NCI-H748 (cell line): ENCODE results near the gene ZNF202.
"Not testable (repeated sequence)": the region's sequence is repeated elsewhere in the genome, so short reads cannot be mapped to it uniquely, and the experiment has no call there.

Source experiments
- DNase-seq: peaks from one replicate; lab custom pipeline; 2025; ENCODE audit not compliant: unreplicated experiment; lab: John Stamatoyannopoulos, UW

ZNF202 gene

DNA sequence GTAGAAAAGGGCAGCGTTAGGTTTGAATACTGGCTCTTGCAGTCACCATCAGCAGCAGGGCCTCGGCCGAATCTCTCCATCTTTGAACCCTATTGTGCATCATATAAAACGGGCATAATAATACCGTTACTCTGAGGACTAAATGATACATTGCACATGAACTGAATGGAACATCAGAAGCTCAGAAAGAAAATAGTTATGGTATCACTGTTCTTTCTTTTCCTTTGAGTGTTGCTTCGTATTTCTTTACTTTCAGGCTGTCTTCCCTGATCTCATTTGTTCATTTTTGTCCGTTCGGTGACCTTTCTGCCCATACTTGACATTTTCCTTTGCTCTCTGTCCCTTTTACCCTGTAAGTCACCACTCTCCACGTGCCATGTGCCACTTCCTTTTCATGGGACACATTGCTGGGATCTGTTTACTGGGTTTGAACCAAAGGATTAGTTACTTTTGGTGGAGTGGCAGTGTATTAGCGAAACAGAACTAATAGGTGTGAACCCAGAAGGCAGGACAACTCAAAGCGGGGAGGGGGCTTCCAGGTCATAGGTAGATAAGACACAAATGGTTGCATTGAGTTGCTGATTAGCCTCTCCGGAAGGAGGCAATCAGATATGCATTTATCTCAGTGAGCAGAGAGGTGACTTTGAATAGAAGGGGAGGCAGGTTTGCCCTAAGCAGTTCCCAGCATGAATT lies 717 bp upstream of the ZNF202 start:
- DNase-seq: no peak

DNA sequence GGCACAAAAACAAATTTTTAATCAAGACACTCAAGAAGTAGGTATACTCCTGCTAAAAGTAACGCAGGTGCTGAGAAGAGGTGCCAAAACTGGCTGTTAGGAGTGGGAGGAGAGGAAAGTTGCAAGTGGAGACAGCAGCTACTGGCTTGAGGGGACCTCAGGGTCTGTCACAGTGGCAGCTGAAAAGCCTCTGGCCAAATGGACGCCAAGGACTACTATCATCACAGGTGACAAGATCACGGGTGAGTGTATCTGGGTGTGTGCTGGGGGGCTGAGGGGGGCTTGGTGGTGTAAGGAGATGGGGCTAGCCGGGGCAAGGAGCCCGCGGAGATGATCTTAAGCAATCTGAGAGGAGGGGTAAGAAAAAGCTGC lies 687 bp downstream of the ZNF202 start:
- peak; percentile 20 for DNase-seq

DNA sequence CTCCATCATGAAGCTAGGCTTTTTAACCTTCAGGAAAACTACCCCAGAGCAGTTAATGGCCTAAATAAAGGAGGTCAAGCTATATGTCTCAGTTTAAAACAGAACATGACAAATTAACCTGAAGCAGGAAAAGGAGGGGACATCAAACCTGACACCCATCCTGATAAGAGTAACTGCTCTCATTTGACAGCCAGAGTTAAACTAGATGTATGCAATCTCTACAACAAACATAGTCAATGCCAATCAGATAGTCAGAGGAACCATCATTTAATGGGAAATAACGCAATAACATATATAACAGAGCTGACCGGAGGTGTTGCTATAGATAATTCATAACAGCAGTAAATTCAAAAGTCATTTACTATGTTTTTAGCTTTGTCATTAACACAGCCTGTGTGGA lies 3.1 kb downstream of the ZNF202 start:
- no peak for DNase-seq

DNA sequence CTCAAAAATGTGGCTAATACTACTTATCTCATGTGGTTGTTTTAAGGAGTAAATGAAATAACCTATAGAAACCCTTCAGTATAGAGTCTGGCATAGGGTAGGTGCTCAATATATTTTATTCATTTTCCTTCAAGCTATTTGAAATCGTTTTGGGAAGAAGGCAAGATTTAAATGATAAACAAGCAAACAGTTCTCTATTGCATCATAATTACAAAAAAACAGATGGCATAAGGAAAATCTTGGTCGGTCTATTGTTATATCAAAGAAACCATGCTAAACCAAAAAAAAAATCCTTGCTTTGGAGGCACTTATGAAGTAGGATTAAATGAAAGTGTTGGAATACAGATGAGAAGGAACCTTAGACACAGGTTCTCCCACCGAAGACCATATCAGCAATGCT lies 4.7 kb downstream of the ZNF202 start:
- no peak for DNase-seq

DNA sequence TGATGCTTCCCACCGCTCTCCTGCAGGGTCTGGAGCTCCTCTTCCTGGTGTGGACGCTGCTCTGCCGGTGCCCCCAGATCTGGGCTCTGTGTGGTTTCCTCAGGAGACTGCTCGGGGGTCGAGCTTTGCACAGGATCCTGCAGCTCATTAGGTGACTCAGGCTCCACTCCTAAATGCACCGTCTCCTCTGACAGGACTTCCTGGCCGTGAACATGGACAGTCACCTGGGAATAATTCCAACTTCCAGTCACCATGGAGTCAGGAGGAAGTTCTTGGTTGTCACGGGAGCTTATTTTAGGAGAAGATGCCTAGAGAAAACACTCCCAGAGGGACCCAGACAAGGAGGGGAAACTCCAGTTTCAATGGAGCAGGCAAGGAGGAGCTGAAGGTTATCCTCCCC lies 11.9 kb downstream of the ZNF202 start:
- no peak for DNase-seq

DNA sequence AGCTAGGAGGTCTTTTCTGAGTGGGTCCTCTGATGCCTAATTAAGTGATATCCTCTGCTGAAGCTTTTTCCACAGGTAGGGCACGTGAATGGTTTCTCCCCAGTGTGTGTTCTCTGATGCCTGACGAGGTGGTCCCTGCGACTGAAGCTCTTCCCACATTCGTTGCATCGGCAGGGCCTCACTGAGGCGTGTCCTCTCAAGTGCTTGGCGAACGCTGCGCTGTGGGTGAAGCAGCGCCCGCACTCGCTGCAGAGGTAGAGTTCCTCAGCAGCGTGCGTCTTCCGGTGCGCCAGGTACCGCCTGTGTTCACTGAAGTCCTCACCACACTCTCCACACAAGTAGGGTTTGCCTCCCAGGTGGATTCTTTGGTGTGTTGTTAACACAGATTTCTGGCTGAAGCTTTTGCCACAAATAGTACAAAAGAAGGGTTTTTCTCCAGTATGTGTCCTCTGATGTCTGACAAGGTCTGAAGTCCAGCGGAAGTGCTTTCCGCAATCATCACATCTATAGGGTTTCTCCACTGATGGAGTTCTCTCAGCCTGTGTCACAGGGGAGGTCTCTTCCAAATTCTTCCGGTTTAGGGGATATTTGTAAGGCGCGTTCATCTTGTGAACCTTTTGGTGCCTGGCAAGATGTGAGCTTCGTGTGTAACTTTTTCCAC lies 15.3 kb downstream of the ZNF202 start:
- DNase-seq: no peak

DNA sequence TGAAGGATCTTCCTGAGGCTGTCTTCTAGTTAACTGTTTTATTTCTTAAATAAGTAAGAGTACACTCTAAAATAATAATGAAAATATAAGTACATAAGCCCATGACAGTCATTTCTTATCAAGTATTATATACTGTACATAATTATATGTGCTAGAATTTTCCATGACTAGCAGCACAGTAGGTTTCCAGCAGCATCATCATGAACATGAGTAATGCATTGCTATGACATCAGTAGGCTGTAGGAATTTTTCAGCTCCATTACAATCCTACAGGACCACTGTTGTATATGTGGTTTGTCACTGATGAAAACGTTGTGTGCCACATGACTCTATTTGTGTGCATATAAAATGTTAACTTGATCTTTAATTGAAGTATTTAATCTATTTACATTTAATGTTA lies 22.0 kb downstream of the ZNF202 start:
- DNase-seq: no peak

DNA sequence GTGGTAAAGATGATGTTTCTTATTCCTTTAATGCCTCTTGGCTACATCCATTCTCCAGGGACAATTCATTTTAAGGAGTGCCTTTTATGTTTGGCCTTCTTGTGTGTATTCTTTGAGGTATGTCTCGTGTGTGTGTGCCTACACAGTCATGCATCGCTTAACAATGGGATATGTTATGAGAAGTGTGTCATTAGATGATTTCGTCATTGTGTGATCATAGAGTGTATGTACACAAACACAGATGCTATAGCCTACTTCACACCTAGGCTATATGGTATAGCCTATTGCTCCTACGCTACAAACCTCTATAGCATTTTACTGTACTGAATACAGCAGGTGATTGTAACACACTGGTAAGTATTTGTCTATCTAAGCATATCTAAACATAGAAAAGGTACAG lies 23.0 kb downstream of the ZNF202 start:
- peak; percentile 18 for DNase-seq

DNA sequence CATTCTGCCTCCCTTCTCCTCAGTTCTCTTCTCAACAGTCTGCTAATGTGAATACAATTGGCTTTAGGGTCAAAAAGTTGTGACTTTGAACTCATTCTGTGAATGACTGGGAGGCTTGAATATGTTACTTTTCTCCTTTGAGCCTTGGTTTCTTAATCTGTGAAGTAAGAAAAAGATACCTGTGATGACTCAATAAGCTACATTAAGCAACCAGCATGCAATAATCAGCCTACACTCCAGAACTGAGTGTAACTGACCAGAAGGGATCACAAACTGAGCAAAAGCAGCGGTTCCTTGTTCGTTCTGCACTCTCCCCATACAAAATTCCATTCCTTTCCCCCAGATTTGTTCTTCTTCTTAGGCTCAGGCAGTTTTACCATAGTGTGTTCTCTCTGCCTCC lies 23.4 kb downstream of the ZNF202 start:
- no peak for DNase-seq

DNA sequence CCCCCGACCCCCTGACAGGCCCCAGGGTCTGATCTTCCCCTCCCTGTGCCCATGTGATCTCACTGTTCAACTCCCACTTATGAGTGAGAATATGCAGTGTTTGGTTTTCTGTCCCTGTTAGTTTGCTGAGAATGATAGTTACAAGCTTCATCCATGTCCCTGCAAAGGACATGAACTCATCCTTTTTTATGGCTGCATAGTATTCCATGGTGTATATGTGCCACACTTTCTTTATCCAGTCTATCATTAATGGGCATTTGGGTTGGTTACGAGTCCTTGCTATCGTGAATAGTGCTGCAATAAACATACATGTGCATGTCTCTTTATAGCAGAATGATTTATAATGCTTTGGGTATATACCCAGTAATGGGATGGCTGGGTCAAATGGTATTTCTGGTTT lies 28.8 kb downstream of the ZNF202 start:
- DNase-seq: not testable (repeated sequence)

DNA sequence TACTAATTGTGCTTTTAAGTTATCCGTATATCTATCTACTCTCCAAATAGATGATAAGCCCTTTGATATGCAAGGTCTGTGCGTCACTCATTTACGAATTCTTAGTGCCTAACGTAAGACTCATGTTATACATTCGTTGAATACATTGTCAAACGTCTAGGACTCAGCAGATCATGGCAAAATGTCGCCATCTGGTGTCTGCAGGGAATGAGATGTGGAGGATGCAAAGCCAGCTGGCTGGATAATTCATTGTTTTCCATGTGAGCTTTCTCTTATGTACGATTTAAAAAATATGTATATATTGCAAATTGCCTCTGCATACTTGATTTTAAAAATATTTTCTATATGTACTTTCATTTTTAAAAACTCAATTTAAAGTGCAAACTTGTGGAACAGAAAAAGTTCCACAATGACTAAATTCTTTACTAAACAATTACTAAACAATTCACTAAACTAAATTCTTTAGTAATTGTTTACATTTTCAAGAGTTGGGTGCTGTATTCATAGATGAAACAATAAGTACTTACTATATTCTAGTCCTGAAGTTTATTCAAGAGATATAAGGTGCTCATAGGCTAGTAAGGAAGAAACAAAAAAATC lies 33.8 kb downstream of the ZNF202 start:
- peak; percentile 63 for DNase-seq

DNA sequence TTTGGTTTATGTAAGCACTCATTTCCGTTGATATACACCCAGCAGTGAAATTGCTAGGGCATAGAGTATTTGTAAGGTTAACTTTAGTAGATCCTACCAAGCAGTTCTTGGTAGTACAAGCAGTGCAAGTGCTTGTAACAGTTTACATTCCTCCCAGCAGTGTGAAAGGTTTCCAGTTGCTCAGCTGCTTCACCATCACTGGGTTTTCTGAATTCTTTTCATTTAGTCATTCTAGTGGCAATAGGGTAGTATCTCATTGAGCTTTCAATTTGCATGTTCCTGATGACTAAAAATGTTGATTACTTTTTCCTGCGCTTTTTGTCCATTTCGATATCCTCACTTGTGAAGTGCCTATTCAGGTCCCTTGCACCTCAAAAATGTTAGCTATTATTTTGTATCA lies 34.3 kb downstream of the ZNF202 start:
- DNase-seq: no peak

DNA sequence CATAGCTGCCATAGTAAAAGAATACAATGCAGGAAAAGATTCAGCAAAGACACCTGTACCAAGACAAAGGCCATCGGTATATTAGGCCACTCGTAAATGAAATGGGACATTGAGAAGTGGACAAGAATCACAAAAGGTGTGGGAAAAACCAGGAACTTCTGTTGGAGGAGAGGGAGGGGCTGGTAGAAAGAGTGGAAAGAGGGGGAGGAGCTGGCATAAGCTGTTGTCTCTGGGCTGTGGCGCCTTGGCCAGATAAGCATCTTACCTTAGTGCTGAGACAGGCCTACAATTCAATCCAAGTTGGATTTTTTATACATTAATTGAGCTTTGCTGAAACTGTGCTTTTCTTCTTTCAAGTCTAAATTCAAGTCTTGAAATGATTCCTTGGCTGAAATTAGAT lies 37.1 kb downstream of the ZNF202 start:
- no peak for DNase-seq

DNA sequence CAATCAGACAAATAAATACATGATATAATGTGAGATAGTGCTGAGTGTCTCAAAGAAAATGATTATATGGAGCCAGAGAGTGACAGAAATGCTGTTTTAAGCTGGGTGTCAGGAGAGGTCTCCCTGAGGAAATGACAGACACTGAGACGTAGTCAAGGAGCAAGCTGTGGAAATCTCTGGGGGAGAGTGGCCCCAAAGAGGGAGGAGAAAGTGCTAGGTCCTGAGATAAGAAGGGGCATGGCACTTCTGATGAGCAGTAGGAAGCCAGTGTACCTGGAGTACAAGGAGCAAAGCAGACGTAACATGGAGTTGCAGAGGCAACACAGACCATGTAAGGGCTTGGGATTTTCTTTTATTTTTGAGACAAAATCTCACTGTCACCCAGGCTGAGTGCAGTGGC lies 38.8 kb downstream of the ZNF202 start:
- DNase-seq: no peak

DNA sequence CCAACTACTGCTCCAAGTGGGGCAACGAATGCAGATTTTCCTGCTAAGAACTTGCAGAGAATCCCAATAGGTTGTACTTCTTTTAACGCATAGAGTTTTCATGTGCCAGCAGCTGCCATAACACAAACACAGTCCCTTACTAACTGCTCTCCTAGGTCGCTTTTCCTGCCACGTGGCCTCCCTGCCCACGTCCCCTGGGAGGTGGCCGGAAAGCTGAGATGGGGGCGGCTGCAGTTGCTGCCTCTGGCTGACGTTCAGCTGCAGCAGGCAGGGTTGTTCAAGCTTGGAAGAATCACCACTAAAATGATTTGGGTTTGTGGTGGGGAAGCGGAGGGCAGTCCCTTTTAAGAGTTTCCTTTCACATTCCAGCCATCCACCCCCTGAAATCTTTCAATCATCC lies 39.3 kb downstream of the ZNF202 start:
- DNase-seq: no peak

DNA sequence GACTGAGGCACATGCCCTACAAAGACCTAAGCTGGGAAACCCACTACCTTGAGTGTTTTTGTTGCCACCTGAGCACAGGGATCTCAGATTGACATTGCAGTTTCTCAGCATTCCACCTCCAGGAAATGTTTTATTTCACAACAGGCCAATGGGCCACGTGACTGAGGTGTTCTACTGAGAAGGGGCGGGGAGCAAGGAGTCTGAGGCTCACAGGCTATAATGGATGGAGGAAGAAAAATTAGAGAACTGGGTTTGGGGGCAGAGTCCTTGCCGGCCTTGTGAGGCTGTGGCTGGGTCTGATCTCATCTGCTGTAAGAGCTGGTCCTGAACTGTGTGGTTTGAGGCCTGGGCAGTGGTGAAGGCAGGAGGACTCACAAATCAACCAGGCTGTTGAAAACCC lies 40.7 kb downstream of the ZNF202 start:
- no peak for DNase-seq

DNA sequence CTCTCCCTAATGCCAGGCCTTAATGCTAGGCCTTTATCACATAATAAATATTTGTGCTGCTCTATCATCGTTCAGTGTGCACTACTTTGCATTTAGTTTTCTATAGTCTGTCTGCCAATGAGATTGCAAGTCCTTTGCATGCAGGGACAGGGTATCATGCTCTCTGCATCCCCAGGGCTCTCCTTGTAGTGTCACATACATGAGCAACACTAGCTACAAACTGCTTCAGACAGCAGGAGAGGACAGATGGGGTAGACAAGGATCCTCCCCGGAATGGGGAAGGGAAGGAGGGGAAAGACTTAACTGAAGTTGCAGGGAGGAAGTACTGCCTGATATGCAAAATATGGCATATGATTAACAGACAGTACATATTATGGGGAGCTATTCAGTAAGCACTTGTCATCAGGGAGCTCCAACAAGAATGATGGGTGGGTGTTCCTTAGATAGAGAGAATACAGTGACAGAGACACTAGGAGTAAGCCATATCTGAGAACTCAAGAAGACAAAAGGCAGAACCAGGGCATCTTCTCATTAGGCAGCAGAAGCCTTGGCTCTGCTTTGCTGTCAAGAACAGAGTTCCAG lies 42.8 kb downstream of the ZNF202 start:
- no peak for DNase-seq

DNA sequence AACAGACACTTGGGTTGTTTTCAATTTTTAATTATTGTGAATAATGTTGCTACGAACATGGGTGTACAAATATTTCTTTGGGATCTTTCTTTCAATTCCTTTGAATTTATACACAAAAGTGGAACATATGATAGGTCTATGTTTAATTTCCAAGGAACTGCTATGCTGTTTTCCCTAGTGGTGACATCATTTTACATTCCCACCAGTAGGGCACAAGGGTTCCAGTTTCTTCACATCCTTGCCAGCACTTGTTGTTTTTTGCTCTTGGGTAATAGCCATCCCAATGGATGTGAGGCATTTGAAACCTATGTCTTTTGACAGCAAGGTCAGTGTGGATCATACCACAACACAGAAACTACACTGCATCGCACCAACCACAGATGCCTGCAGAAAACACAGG lies 45.3 kb downstream of the ZNF202 start:
- no peak for DNase-seq

DNA sequence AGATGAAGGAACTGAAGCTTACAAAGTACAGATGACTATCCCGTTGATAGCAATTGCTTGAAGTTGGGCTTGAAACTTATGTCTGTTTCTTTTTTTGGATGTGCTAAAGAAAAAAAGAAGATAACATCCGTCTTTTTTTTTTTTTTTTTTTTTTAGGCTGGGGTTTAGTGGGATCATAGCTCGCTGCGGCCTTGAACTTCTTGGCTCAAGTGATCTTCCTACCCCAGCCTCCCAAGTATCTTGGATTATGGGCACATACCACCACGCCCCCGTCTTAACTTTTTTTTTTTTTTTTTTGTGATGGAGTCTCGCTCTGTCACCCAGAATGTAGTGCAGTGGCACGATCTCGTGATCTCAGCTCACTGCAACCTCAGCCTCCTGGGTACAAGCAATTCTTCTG lies 46.2 kb downstream of the ZNF202 start:
- no peak for DNase-seq

DNA sequence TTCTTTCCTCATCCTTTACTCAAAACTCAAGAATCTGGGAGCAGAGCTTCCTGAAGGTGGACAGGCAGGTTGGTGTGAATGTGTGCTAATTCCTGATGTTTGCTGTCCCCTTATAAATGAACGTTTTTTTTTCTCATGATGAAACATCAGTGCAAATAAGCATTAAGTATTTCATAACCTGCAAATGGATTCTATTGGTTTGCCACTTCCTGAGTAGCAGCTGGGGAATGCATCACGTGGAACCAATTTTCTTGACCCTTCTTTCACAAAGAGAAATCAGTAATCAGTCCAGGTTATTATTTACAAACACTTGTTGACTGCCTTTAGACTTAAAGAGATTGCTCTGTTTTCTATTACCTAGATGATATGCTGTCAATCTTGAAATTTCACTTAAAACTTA lies 46.9 kb downstream of the ZNF202 start:
- DNase-seq: no peak

DNA sequence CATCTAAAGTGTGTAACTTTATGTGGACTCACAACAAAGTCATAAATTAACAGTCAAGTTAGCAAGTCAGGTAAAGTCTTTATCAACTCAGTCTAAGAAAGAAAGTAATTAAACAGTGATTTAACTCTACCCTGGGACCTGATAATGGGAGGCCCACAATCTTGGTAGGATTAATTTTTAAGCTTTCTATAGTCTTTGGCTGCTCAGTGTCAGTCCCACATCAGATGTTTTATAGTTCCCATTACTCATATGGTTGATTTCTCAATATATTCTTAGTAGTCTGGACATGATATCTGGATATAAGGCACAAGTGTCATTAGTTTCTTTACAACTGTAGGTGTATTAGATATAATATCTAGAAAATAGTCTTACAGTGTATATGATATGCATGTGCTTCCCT lies 48.5 kb downstream of the ZNF202 start:
- DNase-seq: no peak

DNA sequence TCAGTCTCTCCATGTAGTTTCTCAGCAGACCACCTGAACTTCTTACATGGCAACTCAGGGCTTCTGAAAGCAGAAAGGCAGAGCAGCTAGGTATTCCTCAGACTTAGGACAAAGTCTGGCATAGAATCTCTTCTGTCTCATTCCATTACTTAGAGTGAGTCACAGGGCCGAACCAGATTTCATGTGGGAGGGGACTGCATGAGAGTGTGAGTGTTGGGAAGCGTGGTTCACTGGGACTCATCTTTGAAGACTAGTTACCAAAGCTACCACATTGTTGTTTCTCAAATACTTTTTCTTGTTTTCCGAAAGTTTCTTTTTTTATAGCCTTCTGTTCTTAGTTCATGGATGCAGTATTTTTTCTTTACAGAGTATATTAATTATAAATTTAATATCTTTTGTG lies 51.0 kb downstream of the ZNF202 start:
- no peak for DNase-seq
